ENCODE data around the gene JAZF1. TPM values are rescaled to one million over a fixed set of nuclear protein-coding genes. Genes with fewer than 3 reads are reported as not detected.

Gene JAZF1
- total and polyA plus RNA-seq, 2 experiments from 2014 or later = 9.5 to 12.1 TPM

DNA sequence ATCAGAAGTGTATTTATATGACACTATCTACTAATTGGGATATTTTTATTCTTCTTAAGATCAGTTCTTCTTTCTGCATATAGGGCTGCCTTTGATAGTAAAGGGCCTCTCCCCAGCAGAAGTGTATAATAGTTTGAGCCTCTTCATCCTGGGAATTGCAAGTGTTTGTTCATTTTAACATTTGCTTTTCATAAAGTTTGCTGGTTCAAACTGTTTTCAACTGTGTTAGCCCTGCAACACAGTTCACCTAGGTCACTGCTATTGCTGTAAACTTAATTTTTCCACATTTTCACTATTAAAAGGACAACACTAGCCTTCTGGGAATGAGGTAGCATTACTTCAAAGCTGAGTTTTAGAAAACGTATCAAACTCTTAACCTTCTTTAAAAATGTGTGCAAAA lies 2.8 kb downstream of the JAZF1 start:
- Histone ChIP-seq H3K4me2 (no peak overlapping the region), H3K4me3 (no peak overlapping the region), H3K4me1 (ENCODE audit: insufficient read depth) (peaks cover 14% of the 10 kb centered on the region), H3K9me3 (ENCODE audit: low read depth) (no peaks in the 10 kb centered on the region), H2AFZ (no peak overlapping the region), H3K36me3 (replicated peaks; ENCODE audit: insufficient read depth, low read depth) (no peaks in the 10 kb centered on the region), H3K27ac (no peak overlapping the region), H3K9me2 (replicated peaks; ENCODE audit: insufficient read depth) (no peaks in the 10 kb centered on the region), H3K79me2 (peaks cover 26% of the 10 kb centered on the region), H4K20me1 (ENCODE audit: insufficient read depth, poor library complexity, severe bottlenecking) (no peaks in the 10 kb centered on the region), H3K27me3 (no peaks in the 10 kb centered on the region)
- DNase-seq (ENCODE audit: low spot score) = no peak
- WGBS (ENCODE audit: low lambda C conversion rate, missing lambda C conversion rate) = 93% methylated on average over 1 of the region's 1 CpG
- no peak for TF ChIP-seq EZH2 (IDR thresholded peaks at IDR 0.05; ENCODE audit: borderline replicate concordance)
- no peak for TF ChIP-seq CTCF (IDR thresholded peaks at IDR 0.05; ENCODE audit: poor library complexity)
- no peak for TF ChIP-seq EZH2phosphoT487 (IDR thresholded peaks at IDR 0.05; ENCODE audit: low read depth, severe bottlenecking, unreplicated experiment)

DNA sequence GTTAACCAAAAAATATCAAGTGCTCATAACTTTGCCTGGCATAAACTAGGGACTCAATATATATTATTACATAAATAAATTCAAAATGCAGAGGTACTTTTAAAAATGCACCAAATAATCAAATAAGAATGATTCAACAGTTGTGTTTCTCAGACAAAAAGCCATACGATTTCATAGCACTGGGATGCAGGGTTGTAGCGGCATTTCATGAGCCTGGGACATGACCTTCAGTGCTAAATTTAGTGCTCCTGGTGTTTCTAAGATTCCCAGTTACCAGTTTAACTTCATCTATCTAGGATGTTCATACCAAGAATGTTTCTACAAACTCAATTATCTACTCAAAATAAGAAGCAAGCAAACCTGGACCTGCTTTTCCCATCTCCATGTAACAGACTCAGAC lies 4.0 kb downstream of the JAZF1 start:
- H3K79me2 ChIP-seq = peaks cover 35% of the 10 kb centered on the region

GRCh38 chr7:28176174-28176573 lies 4.4 kb downstream of the JAZF1 start:
- Histone ChIP-seq H3K4me1 (ENCODE audit: insufficient read depth) (peaks cover 14% of the 10 kb centered on the region), H3K9me3 (ENCODE audit: low read depth) (no peaks in the 10 kb centered on the region), H4K20me1 (ENCODE audit: insufficient read depth, poor library complexity, severe bottlenecking) (no peaks in the 10 kb centered on the region), H3K36me3 (replicated peaks; ENCODE audit: insufficient read depth, low read depth) (no peaks in the 10 kb centered on the region), H3K79me2 (peaks cover 39% of the 10 kb centered on the region), H2AFZ (no peak overlapping the region), H3K27ac (no peak overlapping the region), H3K27me3 (no peaks in the 10 kb centered on the region), H3K4me2 (no peak overlapping the region), H3K9me2 (replicated peaks; ENCODE audit: insufficient read depth) (no peaks in the 10 kb centered on the region), H3K4me3 (no peak overlapping the region)
- WGBS (ENCODE audit: low lambda C conversion rate, missing lambda C conversion rate) = 88% methylated on average over 4 of the region's 4 CpGs
- DNase-seq (ENCODE audit: low spot score) = no peak
- TF ChIP-seq CTCF (IDR thresholded peaks at IDR 0.05; ENCODE audit: poor library complexity) = no peak
- no peak for TF ChIP-seq EZH2 (IDR thresholded peaks at IDR 0.05; ENCODE audit: borderline replicate concordance)
- no peak for TF ChIP-seq EZH2phosphoT487 (IDR thresholded peaks at IDR 0.05; ENCODE audit: low read depth, severe bottlenecking, unreplicated experiment)

More for the DNA sequence above, 4.0 kb downstream of the JAZF1 start:
- 88% methylated on average over 2 of the region's 2 CpGs for WGBS (ENCODE audit: low lambda C conversion rate, missing lambda C conversion rate)
- Histone ChIP-seq H3K4me2 (no peak overlapping the region), H3K9me3 (ENCODE audit: low read depth) (no peaks in the 10 kb centered on the region), H3K36me3 (replicated peaks; ENCODE audit: insufficient read depth, low read depth) (no peaks in the 10 kb centered on the region), H3K27me3 (no peaks in the 10 kb centered on the region), H4K20me1 (ENCODE audit: insufficient read depth, poor library complexity, severe bottlenecking) (no peaks in the 10 kb centered on the region), H3K4me3 (no peak overlapping the region), H3K4me1 (ENCODE audit: insufficient read depth) (peaks cover 14% of the 10 kb centered on the region), H3K27ac (no peak overlapping the region), H2AFZ (no peak overlapping the region), H3K9me2 (replicated peaks; ENCODE audit: insufficient read depth) (no peaks in the 10 kb centered on the region)
- DNase-seq (ENCODE audit: low spot score) = no peak
- TF ChIP-seq EZH2 (IDR thresholded peaks at IDR 0.05; ENCODE audit: borderline replicate concordance) (no peak), EZH2phosphoT487 (IDR thresholded peaks at IDR 0.05; ENCODE audit: low read depth, severe bottlenecking, unreplicated experiment) (no peak)

GRCh38 chr7:28174901-28175661 lies 5.5 kb downstream of the JAZF1 start:
- no peaks in the 10 kb centered on the region for H4K20me1 ChIP-seq (ENCODE audit: insufficient read depth, poor library complexity, severe bottlenecking)
- no peak for DNase-seq (ENCODE audit: low spot score)
- no peaks in the 10 kb centered on the region for H3K9me2 ChIP-seq (replicated peaks; ENCODE audit: insufficient read depth)
- TF ChIP-seq EZH2phosphoT487 (IDR thresholded peaks at IDR 0.05; ENCODE audit: low read depth, severe bottlenecking, unreplicated experiment) (no peak), EZH2 (IDR thresholded peaks at IDR 0.05; ENCODE audit: borderline replicate concordance) (no peak), CTCF (IDR thresholded peaks at IDR 0.05; ENCODE audit: poor library complexity) (no peak)
- H3K4me3 ChIP-seq = no peak overlapping the region
- H3K4me1 ChIP-seq (ENCODE audit: insufficient read depth) = peaks cover 14% of the 10 kb centered on the region
- no peaks in the 10 kb centered on the region for H3K9me3 ChIP-seq (ENCODE audit: low read depth)
- H3K4me2 ChIP-seq = no peak overlapping the region
- peaks cover 40% of the 10 kb centered on the region for H3K79me2 ChIP-seq
- no peak overlapping the region for H3K27ac ChIP-seq
- no peaks in the 10 kb centered on the region for H3K27me3 ChIP-seq
- no peaks in the 10 kb centered on the region for H3K36me3 ChIP-seq (replicated peaks; ENCODE audit: insufficient read depth, low read depth)
- no peak overlapping the region for H2AFZ ChIP-seq
- WGBS (ENCODE audit: low lambda C conversion rate, missing lambda C conversion rate) = 78% methylated on average over 7 of the region's 8 CpGs

Measured in hepatocyte (in vitro differentiated cells).